ENCODE measurements around the gene TRAPPC2. TPM values are rescaled to one million over a fixed set of nuclear protein-coding genes. Genes with fewer than 3 reads are reported as not detected.
A peak's percentile ranks its signal among the peaks of the same experiment; 100 is the strongest.

TRAPPC2 gene
- total RNA-seq, 1 donor from 2014 or later, result 14.7 TPM

- peak overlapping the region; percentile 23 for H3K27ac Mint-ChIP-seq (ENCODE audit: unreplicated experiment)
- peaks cover 38% of the 10 kb centered on the region for H3K4me1 Mint-ChIP-seq (ENCODE audit: unreplicated experiment)
- H3K4me3 Mint-ChIP-seq (ENCODE audit: unreplicated experiment), result no peak overlapping the region
- H3K27me3 Mint-ChIP-seq (ENCODE audit: unreplicated experiment), result no peaks in the 10 kb centered on the region
- no peak for TF ChIP-seq CTCF (IDR thresholded peaks at IDR 0.05)
- no peak for DNase-seq (ENCODE audit: extremely low spot score, unreplicated experiment)
- no peaks in the 10 kb centered on the region for H3K9me3 Mint-ChIP-seq (ENCODE audit: unreplicated experiment)
- no peaks in the 10 kb centered on the region for H3K36me3 Mint-ChIP-seq (ENCODE audit: unreplicated experiment)
Measured at GRCh38 chrX:13694983-13695382, 39.4 kb downstream of the TRAPPC2 start.

GRCh38 chrX:13694359-13694758 is 40.1 kb downstream of the TRAPPC2 start:
- Mint-ChIP-seq H3K4me3 (ENCODE audit: unreplicated experiment) (no peak overlapping the region), H3K27me3 (ENCODE audit: unreplicated experiment) (no peaks in the 10 kb centered on the region), H3K4me1 (ENCODE audit: unreplicated experiment) (peaks cover 38% of the 10 kb centered on the region), H3K36me3 (ENCODE audit: unreplicated experiment) (no peaks in the 10 kb centered on the region), H3K27ac (ENCODE audit: unreplicated experiment) (no peak overlapping the region), H3K9me3 (ENCODE audit: unreplicated experiment) (no peaks in the 10 kb centered on the region)
- no peak for TF ChIP-seq CTCF (IDR thresholded peaks at IDR 0.05)
- DNase-seq (ENCODE audit: extremely low spot score, unreplicated experiment), result no peak

- DNase-seq (ENCODE audit: extremely low spot score, unreplicated experiment), result no peak
- TF ChIP-seq CTCF (IDR thresholded peaks at IDR 0.05), result no peak
- Mint-ChIP-seq H3K9me3 (ENCODE audit: unreplicated experiment) (no peaks in the 10 kb centered on the region), H3K27me3 (ENCODE audit: unreplicated experiment) (no peaks in the 10 kb centered on the region), H3K27ac (ENCODE audit: unreplicated experiment) (peak overlapping the region; percentile 9), H3K36me3 (ENCODE audit: unreplicated experiment) (no peaks in the 10 kb centered on the region), H3K4me1 (ENCODE audit: unreplicated experiment) (peaks cover 38% of the 10 kb centered on the region), H3K4me3 (ENCODE audit: unreplicated experiment) (no peak overlapping the region)
Measured at GRCh38 chrX:13693341-13693961, 41.0 kb downstream of the TRAPPC2 start.

GRCh38 chrX:13692771-13693231 is 41.6 kb downstream of the TRAPPC2 start:
- DNase-seq (ENCODE audit: extremely low spot score, unreplicated experiment), result no peak
- no peak for TF ChIP-seq CTCF (IDR thresholded peaks at IDR 0.05)
- H3K9me3 Mint-ChIP-seq (ENCODE audit: unreplicated experiment), result no peaks in the 10 kb centered on the region
- H3K4me1 Mint-ChIP-seq (ENCODE audit: unreplicated experiment), result peaks cover 38% of the 10 kb centered on the region
- H3K27ac Mint-ChIP-seq (ENCODE audit: unreplicated experiment), result peak overlapping the region; percentile 9
- H3K4me3 Mint-ChIP-seq (ENCODE audit: unreplicated experiment), result no peak overlapping the region
- no peaks in the 10 kb centered on the region for H3K27me3 Mint-ChIP-seq (ENCODE audit: unreplicated experiment)
- no peaks in the 10 kb centered on the region for H3K36me3 Mint-ChIP-seq (ENCODE audit: unreplicated experiment)

- TF ChIP-seq CTCF (IDR thresholded peaks at IDR 0.05), result no peak
- no peak for DNase-seq (ENCODE audit: extremely low spot score, unreplicated experiment)
- Mint-ChIP-seq H3K4me3 (ENCODE audit: unreplicated experiment) (no peak overlapping the region), H3K27ac (ENCODE audit: unreplicated experiment) (no peak overlapping the region), H3K4me1 (ENCODE audit: unreplicated experiment) (peaks cover 38% of the 10 kb centered on the region), H3K9me3 (ENCODE audit: unreplicated experiment) (no peaks in the 10 kb centered on the region), H3K27me3 (ENCODE audit: unreplicated experiment) (no peaks in the 10 kb centered on the region), H3K36me3 (ENCODE audit: unreplicated experiment) (no peaks in the 10 kb centered on the region)
Measured at GRCh38 chrX:13691841-13692371, 42.5 kb downstream of the TRAPPC2 start.
